HepG2 (cell line): ENCODE results near the gene ELAVL3. TPM values are rescaled to one million over a fixed set of nuclear protein-coding genes. Genes with fewer than 3 reads are reported as not detected.

ENCODE experiments used
- ELF3 ChIP-seq: IDR thresholded peaks from 2 replicates; pipeline ENCODE4 v1.6.1; 2016; ENCODE audit warnings: missing genetic modification reagents, missing compliant biosample characterization
- FOXM1 ChIP-seq: sonication (generic); formaldehyde crosslinking; IDR thresholded peaks from 2 replicates; pipeline ENCODE4 v1.5.0; 2020; ENCODE audit warnings: missing genetic modification reagents
- GLI4 ChIP-seq: sonication (generic); formaldehyde crosslinking; IDR thresholded peaks from 2 replicates; pipeline ENCODE4 v1.5.1; 2020; ENCODE audit warnings: missing genetic modification reagents, mild to moderate bottlenecking, moderate library complexity, borderline replicate concordance
- IKZF1 ChIP-seq: fragments of 450-650 bp; IDR thresholded peaks from 2 replicates; pipeline ENCODE4 v1.7.1; 2016
- KDM3A ChIP-seq: IDR thresholded peaks from 2 replicates; pipeline ENCODE4 v1.6.1; 2018; ENCODE audit warnings: low read depth, missing compliant biosample characterization
- KDM6A ChIP-seq: IDR thresholded peaks from 2 replicates; pipeline ENCODE4 v1.6.1; 2016; ENCODE audit warnings: low read depth
- RELA ChIP-seq: sonication (generic); formaldehyde crosslinking; IDR thresholded peaks from 2 replicates; pipeline ENCODE4 v1.4.0; 2020; ENCODE audit warnings: missing genetic modification reagents
- SMARCC2 ChIP-seq: fragments of 450-650 bp; IDR thresholded peaks from 2 replicates; pipeline ENCODE4 v1.6.1; 2017; ENCODE audit warnings: antibody characterized with exemption, mild to moderate bottlenecking
- SMARCE1 ChIP-seq: fragments of 450-650 bp; IDR thresholded peaks from 2 replicates; pipeline ENCODE4 v1.6.1; 2017; ENCODE audit warnings: borderline replicate concordance
- SNAI1 ChIP-seq: sonication (generic); formaldehyde crosslinking; IDR thresholded peaks from 2 replicates; pipeline ENCODE4 v1.5.0; 2020; ENCODE audit warnings: mild to moderate bottlenecking, missing genetic modification reagents, borderline replicate concordance
- SOX5 ChIP-seq: IDR thresholded peaks from 2 replicates; pipeline ENCODE4 v1.6.1; 2016; ENCODE audit warnings: borderline replicate concordance
- SOX6 ChIP-seq, 2 experiments: fragments of 450-650 bp in 1 of 2; sonication (generic) in 1 of 2; formaldehyde crosslinking in 1 of 2; IDR thresholded peaks; 2 replicates each; pipeline versions ENCODE4 v1.4.0 to v1.6.1; 2017 to 2020; ENCODE audit warnings: antibody characterized with exemption in 1 of 2, mild to moderate bottlenecking in 1 of 2, missing genetic modification reagents in 1 of 2
- SP1 ChIP-seq, 2 experiments: fragments of 450-650 bp in 1 of 2; sonication (generic) in 1 of 2; formaldehyde crosslinking in 1 of 2; IDR thresholded peaks; 2 replicates each; pipeline versions ENCODE4 v1.4.0 to v1.6.1; 2016 to 2020; ENCODE audit warnings: missing genetic modification reagents in 1 of 2
- TOPORS ChIP-seq: sonication (generic); formaldehyde crosslinking; IDR thresholded peaks from 2 replicates; pipeline ENCODE4 v1.8.0; 2023; ENCODE audit warnings: mild to moderate bottlenecking, missing genetic modification reagents
- ZBTB7A ChIP-seq: sonication (generic); formaldehyde crosslinking; IDR thresholded peaks from 2 replicates; pipeline ENCODE4 v1.8.0; 2022; ENCODE audit warnings: mild to moderate bottlenecking, missing genetic modification reagents
- ZFP90 ChIP-seq: sonication (generic); formaldehyde crosslinking; IDR thresholded peaks from 2 replicates; pipeline ENCODE4 v1.8.0; 2022; ENCODE audit warnings: missing genetic modification reagents, mild to moderate bottlenecking, inconsistent platforms, borderline replicate concordance
- ZNF256 ChIP-seq: sonication (generic); formaldehyde crosslinking; conservative IDR thresholded peaks from 2 replicates; pipeline ENCODE4 v1.4.0; 2020; ENCODE audit warnings: missing genetic modification reagents
- ZNF501 ChIP-seq: sonication (generic); formaldehyde crosslinking; IDR thresholded peaks from 2 replicates; pipeline ENCODE4 v1.5.1; 2020; ENCODE audit warnings: mild to moderate bottlenecking, moderate library complexity, missing genetic modification reagents
- ZNF550 ChIP-seq: sonication (generic); formaldehyde crosslinking; IDR thresholded peaks from 2 replicates; pipeline ENCODE4 v1.4.0; 2020; ENCODE audit warnings: mild to moderate bottlenecking, missing genetic modification reagents, borderline replicate concordance
- ZNF816 ChIP-seq: sonication (generic); formaldehyde crosslinking; IDR thresholded peaks from 2 replicates; pipeline ENCODE4 v1.8.0; 2022; ENCODE audit warnings: missing genetic modification reagents, mild to moderate bottlenecking, borderline replicate concordance
- polyA plus RNA-seq, 8 experiments: library from polyadenylated mRNA; depleted of rRNA in 3 of 8; stranded (reverse) in 7 of 8; unstranded in 1 of 8; fragments of >200 nt; fragmentation: Illumina TruSeq in 4 of 8; extraction: Trizol in 4 of 8; gene quantifications; 2 replicates each; pipeline versions ENCODE4 v1.2.1 to v1.2.3, GENCODE V29; 2011 to 2016; ENCODE audit warnings: low read depth in 4 of 8, missing spikeins in 1 of 8, mixed read lengths in 1 of 8; ENCODE audit not compliant: insufficient read depth in 1 of 8
- total RNA-seq, 5 experiments: library from RNA; depleted of rRNA; stranded (reverse); fragments of >200 nt; fragmentation: Illumina TruSeq; extraction: Trizol; gene quantifications; 2 replicates each; pipeline ENCODE4 v1.2.3, GENCODE V29; 2016; ENCODE audit warnings: low read depth in 1 of 5
- TF ChIP-seq, protein P1 (sequence below): sonication (generic); formaldehyde crosslinking; IDR thresholded peaks from 2 replicates; pipeline ENCODE4 v1.4.0; 2020; ENCODE audit warnings: missing genetic modification reagents
- TF ChIP-seq, protein P2 (sequence below): sonication (generic); formaldehyde crosslinking; IDR thresholded peaks from 2 replicates; pipeline ENCODE4 v1.4.0; 2020; ENCODE audit warnings: mild to moderate bottlenecking, missing genetic modification reagents, borderline replicate concordance
- TF ChIP-seq, protein P3 (sequence below): IDR thresholded peaks from 2 replicates; pipeline ENCODE4 v1.6.1; 2016
- TF ChIP-seq, protein P4 (sequence below): sonication (generic); formaldehyde crosslinking; IDR thresholded peaks from 2 replicates; pipeline ENCODE4 v1.8.1; 2022; ENCODE audit warnings: low read depth, mild to moderate bottlenecking, missing genetic modification reagents

Gene ELAVL3
- total and polyA plus RNA-seq, 2 of the 13 experiments (the other 11 are each of a cell fraction or from before 2014, with no cell fraction given): 0.03 TPM; not detected in 1

DNA sequence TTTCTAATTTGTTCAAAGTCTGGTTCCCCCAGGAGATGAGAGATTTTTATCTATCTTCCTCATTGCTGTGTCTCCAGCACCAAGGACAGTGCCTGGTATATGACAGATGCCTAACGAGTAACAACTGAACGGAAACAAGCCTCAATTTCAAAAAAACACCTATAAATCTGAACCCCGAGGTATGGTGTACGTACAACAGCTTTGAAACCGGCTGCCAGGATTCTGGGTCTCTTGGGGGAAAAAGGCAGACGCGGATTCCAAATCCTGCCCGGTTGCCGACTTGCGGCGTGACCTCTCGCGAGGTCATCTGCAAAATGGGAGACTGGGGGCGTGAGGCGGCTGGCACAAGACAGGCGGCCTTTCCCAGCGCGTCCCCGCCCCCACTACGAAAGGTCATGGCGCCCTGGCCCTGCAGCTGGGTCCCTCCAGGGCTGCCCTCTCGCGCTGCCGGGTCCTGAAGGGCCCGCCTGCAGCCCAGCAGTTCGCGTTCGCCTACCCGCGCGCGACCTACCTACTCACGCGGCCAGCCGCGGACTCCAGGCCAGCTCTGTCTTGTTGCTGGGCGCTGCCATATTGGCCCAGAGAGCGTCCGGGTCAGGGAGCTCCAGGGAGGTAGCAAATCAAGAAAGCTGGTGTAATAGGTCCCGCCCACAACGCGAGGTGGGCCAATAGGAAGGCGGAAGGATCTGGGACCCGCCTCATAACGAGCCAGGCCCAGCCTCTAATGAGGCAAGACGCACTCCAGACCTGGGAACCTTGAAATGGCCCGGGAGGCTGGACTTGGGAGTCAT, 47.9 kb upstream of the ELAVL3 start, which contains the start of gene ECSIT (continued):
- TF ChIP-seq IKZF1 (no peak), RELA (CRISPR knock-in tag) (no peak), ELF3 (no peak), ZNF501 (peak; percentile 96), TOPORS (CRISPR knock-in tag) (no peak; the same call in 1 of the 2 replicates), ZNF256 (CRISPR knock-in tag) (no peak), KDM3A (peak; percentile 70), SMARCC2 (no peak), SP1 (IDR thresholded peaks at IDR 0.05) (no peak), SP1 (CRISPR knock-in tag; IDR thresholded peaks at IDR 0.05) (peak; percentile 51), GLI4 (CRISPR knock-in tag) (no peak), SOX6 (IDR thresholded peaks at IDR 0.05) (no peak), SOX6 (CRISPR knock-in tag; IDR thresholded peaks at IDR 0.05) (peak; percentile 47; the same call in 1 of the 2 replicates), KDM6A (CRISPR knock-in tag) (no peak), FOXM1 (CRISPR knock-in tag) (no peak), SOX5 (CRISPR knock-in tag) (no peak), ZFP90 (CRISPR knock-in tag) (peak; percentile 16; the same call in 1 of the 2 replicates), ZNF550 (CRISPR knock-in tag) (no peak), SNAI1 (CRISPR knock-in tag) (no peak), ZBTB7A (CRISPR knock-in tag) (no peak; the same call in 1 of the 2 replicates), ZNF816 (CRISPR knock-in tag) (peak; percentile 90; the same call in 1 of the 2 replicates), SMARCE1 (no peak)
- TF ChIP-seq, protein P1, sequence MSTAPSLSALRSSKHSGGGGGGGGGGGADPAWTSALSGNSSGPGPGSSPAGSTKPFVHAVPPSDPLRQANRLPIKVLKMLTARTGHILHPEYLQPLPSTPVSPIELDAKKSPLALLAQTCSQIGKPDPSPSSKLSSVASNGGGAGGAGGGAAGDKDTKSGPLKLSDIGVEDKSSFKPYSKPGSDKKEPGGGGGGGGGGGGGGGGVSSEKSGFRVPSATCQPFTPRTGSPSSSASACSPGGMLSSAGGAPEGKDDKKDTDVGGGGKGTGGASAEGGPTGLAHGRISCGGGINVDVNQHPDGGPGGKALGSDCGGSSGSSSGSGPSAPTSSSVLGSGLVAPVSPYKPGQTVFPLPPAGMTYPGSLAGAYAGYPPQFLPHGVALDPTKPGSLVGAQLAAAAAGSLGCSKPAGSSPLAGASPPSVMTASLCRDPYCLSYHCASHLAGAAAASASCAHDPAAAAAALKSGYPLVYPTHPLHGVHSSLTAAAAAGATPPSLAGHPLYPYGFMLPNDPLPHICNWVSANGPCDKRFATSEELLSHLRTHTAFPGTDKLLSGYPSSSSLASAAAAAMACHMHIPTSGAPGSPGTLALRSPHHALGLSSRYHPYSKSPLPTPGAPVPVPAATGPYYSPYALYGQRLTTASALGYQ: peak; percentile 51; the same call in 1 of the 2 replicates
- TF ChIP-seq, protein P2, sequence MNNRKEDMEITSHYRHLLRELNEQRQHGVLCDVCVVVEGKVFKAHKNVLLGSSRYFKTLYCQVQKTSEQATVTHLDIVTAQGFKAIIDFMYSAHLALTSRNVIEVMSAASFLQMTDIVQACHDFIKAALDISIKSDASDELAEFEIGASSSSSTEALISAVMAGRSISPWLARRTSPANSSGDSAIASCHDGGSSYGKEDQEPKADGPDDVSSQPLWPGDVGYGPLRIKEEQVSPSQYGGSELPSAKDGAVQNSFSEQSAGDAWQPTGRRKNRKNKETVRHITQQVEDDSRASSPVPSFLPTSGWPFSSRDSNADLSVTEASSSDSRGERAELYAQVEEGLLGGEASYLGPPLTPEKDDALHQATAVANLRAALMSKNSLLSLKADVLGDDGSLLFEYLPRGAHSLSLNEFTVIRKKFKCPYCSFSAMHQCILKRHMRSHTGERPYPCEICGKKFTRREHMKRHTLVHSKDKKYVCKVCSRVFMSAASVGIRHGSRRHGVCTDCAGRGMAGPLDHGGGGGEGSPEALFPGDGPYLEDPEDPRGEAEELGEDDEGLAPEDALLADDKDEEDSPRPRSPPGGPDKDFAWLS (CRISPR knock-in tag): no peak
- TF ChIP-seq, protein P3, sequence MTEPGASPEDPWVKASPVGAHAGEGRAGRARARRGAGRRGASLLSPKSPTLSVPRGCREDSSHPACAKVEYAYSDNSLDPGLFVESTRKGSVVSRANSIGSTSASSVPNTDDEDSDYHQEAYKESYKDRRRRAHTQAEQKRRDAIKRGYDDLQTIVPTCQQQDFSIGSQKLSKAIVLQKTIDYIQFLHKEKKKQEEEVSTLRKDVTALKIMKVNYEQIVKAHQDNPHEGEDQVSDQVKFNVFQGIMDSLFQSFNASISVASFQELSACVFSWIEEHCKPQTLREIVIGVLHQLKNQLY (CRISPR knock-in tag): no peak
- TF ChIP-seq, protein P4, sequence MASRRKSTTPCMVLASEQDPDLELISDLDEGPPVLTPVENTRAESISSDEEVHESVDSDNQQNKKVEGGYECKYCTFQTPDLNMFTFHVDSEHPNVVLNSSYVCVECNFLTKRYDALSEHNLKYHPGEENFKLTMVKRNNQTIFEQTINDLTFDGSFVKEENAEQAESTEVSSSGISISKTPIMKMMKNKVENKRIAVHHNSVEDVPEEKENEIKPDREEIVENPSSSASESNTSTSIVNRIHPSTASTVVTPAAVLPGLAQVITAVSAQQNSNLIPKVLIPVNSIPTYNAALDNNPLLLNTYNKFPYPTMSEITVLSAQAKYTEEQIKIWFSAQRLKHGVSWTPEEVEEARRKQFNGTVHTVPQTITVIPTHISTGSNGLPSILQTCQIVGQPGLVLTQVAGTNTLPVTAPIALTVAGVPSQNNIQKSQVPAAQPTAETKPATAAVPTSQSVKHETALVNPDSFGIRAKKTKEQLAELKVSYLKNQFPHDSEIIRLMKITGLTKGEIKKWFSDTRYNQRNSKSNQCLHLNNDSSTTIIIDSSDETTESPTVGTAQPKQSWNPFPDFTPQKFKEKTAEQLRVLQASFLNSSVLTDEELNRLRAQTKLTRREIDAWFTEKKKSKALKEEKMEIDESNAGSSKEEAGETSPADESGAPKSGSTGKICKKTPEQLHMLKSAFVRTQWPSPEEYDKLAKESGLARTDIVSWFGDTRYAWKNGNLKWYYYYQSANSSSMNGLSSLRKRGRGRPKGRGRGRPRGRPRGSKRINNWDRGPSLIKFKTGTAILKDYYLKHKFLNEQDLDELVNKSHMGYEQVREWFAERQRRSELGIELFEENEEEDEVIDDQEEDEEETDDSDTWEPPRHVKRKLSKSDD (CRISPR knock-in tag): no peak
